Transverse colon (tissue), 4 donors: ENCODE data around the gene ERICH2. TPM values are rescaled to one million over a fixed set of nuclear protein-coding genes. Genes with fewer than 3 reads are reported as not detected.

ENCODE experiments used
- DNase-seq: peaks from one replicate; pipeline ENCODE4 v3.0.0-alpha.2; 2019
- H3K27ac ChIP-seq, 4 donors: fragments of 200-600 bp; sonication (generic); 2 replicates each; pipeline ENCODE4 v1.5.1; 2016 to 2018; ENCODE audit warnings: inconsistent platforms in 4 of 4
- H3K27me3 ChIP-seq: fragments of 200-600 bp; sonication (generic); 2 replicates; pipeline ENCODE4 v1.5.1; 2017; ENCODE audit warnings: inconsistent platforms
- H3K36me3 ChIP-seq, 4 donors: fragments of 200-600 bp; sonication (generic); 2 replicates each; pipeline ENCODE4 v1.5.1; 2017 to 2019; ENCODE audit warnings: inconsistent platforms in 4 of 4
- H3K4me1 ChIP-seq, 4 donors: fragments of 200-600 bp; sonication (generic); 2 replicates each; pipeline ENCODE4 v1.5.1; 2017 to 2020; ENCODE audit warnings: inconsistent platforms in 4 of 4
- H3K4me3 ChIP-seq, 4 donors: fragments of 200-600 bp; sonication (generic); 1 replicate in 1 of 4; 2 replicates in 3 of 4; pipeline versions ENCODE4 v1.5.1 to v1.6.1; 2017 to 2019; ENCODE audit warnings: inconsistent platforms in 4 of 4
- H3K9me3 ChIP-seq, 2 donors: fragments of 200-600 bp; sonication (generic); 2 replicates each; pipeline ENCODE4 v1.5.1; 2017 to 2019; ENCODE audit warnings: inconsistent platforms in 2 of 2
- CTCF ChIP-seq, 5 experiments: fragments of 200-600 bp in 3 of 5; fragments of 450-650 bp in 2 of 5; sonication (generic) in 3 of 5; IDR thresholded peaks; 1 replicate in 2 of 5; 2 replicates in 3 of 5; pipeline ENCODE4 v1.5.1; 2016 to 2017; ENCODE audit warnings: antibody characterized with exemption in 5 of 5, inconsistent platforms in 3 of 5, mild to moderate bottlenecking in 2 of 5, moderate library complexity in 1 of 5
- EP300 ChIP-seq: sonication (generic); formaldehyde crosslinking; IDR thresholded peaks from one replicate; pipeline ENCODE4 v1.6.1; 2017; ENCODE audit warnings: antibody characterized with exemption, low read depth
- POLR2A ChIP-seq: fragments of 450-650 bp; IDR thresholded peaks from one replicate; pipeline ENCODE4 v1.6.1; 2016; ENCODE audit warnings: antibody characterized with exemption, mild to moderate bottlenecking, moderate library complexity
- POLR2AphosphoS5 ChIP-seq, 3 donors: sonication (generic); formaldehyde crosslinking; IDR thresholded peaks; one replicate each; pipeline ENCODE4 v1.6.1; 2016; ENCODE audit warnings: antibody characterized with exemption in 3 of 3
- WGBS, 2 donors: methylation state at CpG; one replicate each; pipeline ENCODE4 v1.1.5; 2018; ENCODE audit warnings: low coverage in 1 of 2; 5-methylcytosine and 5-hydroxymethylcytosine counted together
- in situ Hi-C, 4 donors: fragments of 200-750 bp; cut with MboI; loops; one replicate each; pipeline versions ENCODE4 v1.15.0 to v1.15.1; 2017; ENCODE audit warnings: low sequenced_read_pairs in 3 of 4, low pct_ligation_motif_present in 1 of 4, low pct_unique_long_range_greater_than_20kb in 1 of 4
- intact Hi-C: fragments of 100-400 bp; cut with DNase I; formaldehyde crosslinking; loops from one replicate; pipeline ENCODE4 v1.15.1; 2023; ENCODE audit warnings: low total_unique reads
- total RNA-seq, 4 donors: library from RNA; depleted of rRNA; stranded (reverse); fragments of >200 nt; gene quantifications; one replicate each; pipeline ENCODE4 v1.1.0, GENCODE V29; 2016

The ERICH2 gene
- total RNA-seq, 4 donors from 2014 or later: not detected

- Histone ChIP-seq H3K4me3 (no peak overlapping the region), H3K36me3 (no peaks in the 10 kb centered on the region), H3K27me3 (peaks cover 15% of the 10 kb centered on the region), H3K4me1 (peaks cover 0 to 18% (median 0%) of the 10 kb centered on the region in 4 donors), H3K9me3 (no peaks in the 10 kb centered on the region), H3K27ac (no peak overlapping the region)
- no peak for DNase-seq
- TF ChIP-seq CTCF (IDR thresholded peaks at IDR 0.05): no peak
- in situ Hi-C loops (no loop called here), intact Hi-C loops (no loop called here)
Measured at GRCh38 chr2:170772295-170772694, 2.1 kb downstream of the ERICH2 start.

GRCh38 chr2:170774074-170774473 is 3.9 kb downstream of the ERICH2 start:
- intact Hi-C loops: no loop called here
- Histone ChIP-seq H3K9me3 (no peaks in the 10 kb centered on the region), H3K4me3 (no peak overlapping the region), H3K36me3 (no peaks in the 10 kb centered on the region), H3K4me1 (peaks cover 0 to 18% (median 0%) of the 10 kb centered on the region in 4 donors), H3K27ac (no peak overlapping the region), H3K27me3 (peaks cover 15% of the 10 kb centered on the region)
- no peak for DNase-seq
- in situ Hi-C loops: no loop called here
- TF ChIP-seq POLR2A (no peak), POLR2AphosphoS5 (IDR thresholded peaks at IDR 0.05) (no peak), CTCF (IDR thresholded peaks at IDR 0.05) (no peak), EP300 (no peak)

GRCh38 chr2:170778900-170779299 is 8.7 kb downstream of the ERICH2 start:
- DNase-seq: no peak
- Histone ChIP-seq H3K9me3 (no peaks in the 10 kb centered on the region), H3K4me3 (no peak overlapping the region), H3K36me3 (no peaks in the 10 kb centered on the region), H3K27me3 (no peaks in the 10 kb centered on the region), H3K27ac (no peak overlapping the region), H3K4me1 (no peaks in the 10 kb centered on the region)
- TF ChIP-seq EP300 (no peak), POLR2A (no peak), POLR2AphosphoS5 (IDR thresholded peaks at IDR 0.05) (no peak), CTCF (IDR thresholded peaks at IDR 0.05) (no peak)
- intact Hi-C loops: no loop called here
- WGBS, 2 donors: 45 to 57% methylated on average over 1 to 2 of the region's 2 CpGs
- in situ Hi-C loops: no loop called here

GRCh38 chr2:170779304-170779703 is 9.1 kb downstream of the ERICH2 start:
- TF ChIP-seq POLR2AphosphoS5 (IDR thresholded peaks at IDR 0.05): no peak
- no peak for TF ChIP-seq CTCF (IDR thresholded peaks at IDR 0.05)
- no peak for TF ChIP-seq POLR2A
- no peak for TF ChIP-seq EP300
- no peaks in the 10 kb centered on the region for H3K4me1 ChIP-seq
- in situ Hi-C loops (no loop called here), intact Hi-C loops (no loop called here)
- H3K4me3 ChIP-seq: no peak overlapping the region
- DNase-seq: no peak
- no peaks in the 10 kb centered on the region for H3K9me3 ChIP-seq
- WGBS, 2 donors: 100% methylated on average over 1 of the region's 1 CpG
- no peaks in the 10 kb centered on the region for H3K27me3 ChIP-seq
- H3K36me3 ChIP-seq: no peaks in the 10 kb centered on the region
- no peak overlapping the region for H3K27ac ChIP-seq
